Stimulated activated naive CD8-positive, alpha-beta T cell treated with anti-CD3 and anti-CD28 coated beads, Interleukin-15, Interleukin-2, amounts not matched to agents 100 ng/mL and 50 ng/mL, for 24 hours (primary cell): ENCODE measurements around the gene SPTBN5.

ENCODE experiments used
- H3K27ac Mint-ChIP-seq: one replicate; pipeline ENCODE4 v1.8.0; 2021; ENCODE audit warnings: mild to moderate bottlenecking, mixed read lengths
- H3K27me3 Mint-ChIP-seq: one replicate; pipeline ENCODE4 v1.8.0; 2021; ENCODE audit warnings: mixed read lengths
- H3K36me3 Mint-ChIP-seq: one replicate; pipeline ENCODE4 v1.8.0; 2021; ENCODE audit warnings: low read depth, mixed read lengths
- H3K4me1 Mint-ChIP-seq: one replicate; pipeline ENCODE4 v1.8.0; 2021; ENCODE audit warnings: low read depth, mixed read lengths
- H3K4me3 Mint-ChIP-seq: one replicate; pipeline ENCODE4 v1.8.0; 2021; ENCODE audit warnings: mild to moderate bottlenecking, mixed read lengths
- H3K9me3 Mint-ChIP-seq: one replicate; pipeline ENCODE4 v1.8.0; 2021; ENCODE audit warnings: mixed read lengths

Gene SPTBN5

GRCh38 chr15:41930867-41931222 lies 37.0 kb upstream of the SPTBN5 start:
- H3K27me3 Mint-ChIP-seq, result no peaks in the 10 kb centered on the region
- H3K27ac Mint-ChIP-seq, result no peak overlapping the region
- H3K9me3 Mint-ChIP-seq, result no peaks in the 10 kb centered on the region
- no peak overlapping the region for H3K4me3 Mint-ChIP-seq
- H3K4me1 Mint-ChIP-seq, result peaks cover 79% of the 10 kb centered on the region
- peaks cover 3% of the 10 kb centered on the region for H3K36me3 Mint-ChIP-seq

DNA sequence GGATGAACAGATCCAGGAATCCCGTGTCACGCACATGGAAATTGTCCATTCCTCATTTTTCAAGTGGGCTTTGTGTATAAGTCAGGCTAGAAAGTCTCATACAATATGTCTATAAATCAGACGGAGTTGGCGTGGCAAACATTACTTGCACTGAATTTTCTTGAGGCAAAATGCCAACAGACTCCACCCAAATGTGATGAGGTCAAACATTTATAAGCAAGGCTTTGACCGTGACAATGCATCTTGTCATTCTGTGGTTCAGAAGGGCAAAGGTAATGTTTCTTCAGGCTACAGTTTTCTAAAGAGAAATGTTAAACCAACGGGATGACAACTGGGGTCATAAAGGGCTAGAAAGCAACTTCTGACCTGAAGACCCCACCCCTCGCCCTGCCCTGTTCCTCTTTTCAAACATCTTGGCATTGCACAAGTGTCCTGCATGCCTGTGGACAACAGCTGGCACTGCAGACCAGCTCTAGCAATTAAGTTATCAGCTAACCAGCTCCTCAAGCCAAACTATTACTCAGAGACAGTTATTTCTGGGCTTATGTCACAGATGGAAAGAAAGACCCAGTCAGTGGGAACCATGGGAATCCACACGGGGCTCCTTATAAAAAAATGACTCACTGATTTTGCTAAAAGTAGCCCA lies 36.5 kb upstream of the SPTBN5 start:
- H3K9me3 Mint-ChIP-seq, result no peaks in the 10 kb centered on the region
- H3K4me1 Mint-ChIP-seq, result peaks cover 74% of the 10 kb centered on the region
- H3K4me3 Mint-ChIP-seq, result no peak overlapping the region
- H3K27ac Mint-ChIP-seq, result no peak overlapping the region
- no peaks in the 10 kb centered on the region for H3K36me3 Mint-ChIP-seq
- H3K27me3 Mint-ChIP-seq, result no peaks in the 10 kb centered on the region

- no peaks in the 10 kb centered on the region for H3K27me3 Mint-ChIP-seq
- no peaks in the 10 kb centered on the region for H3K9me3 Mint-ChIP-seq
- H3K4me3 Mint-ChIP-seq, result no peak overlapping the region
- peaks cover 60% of the 10 kb centered on the region for H3K4me1 Mint-ChIP-seq
- peaks cover 8% of the 10 kb centered on the region for H3K36me3 Mint-ChIP-seq
- peak overlapping the region; percentile 51 for H3K27ac Mint-ChIP-seq
Measured at GRCh38 chr15:41928637-41929620, 35.1 kb upstream of the SPTBN5 start.

DNA sequence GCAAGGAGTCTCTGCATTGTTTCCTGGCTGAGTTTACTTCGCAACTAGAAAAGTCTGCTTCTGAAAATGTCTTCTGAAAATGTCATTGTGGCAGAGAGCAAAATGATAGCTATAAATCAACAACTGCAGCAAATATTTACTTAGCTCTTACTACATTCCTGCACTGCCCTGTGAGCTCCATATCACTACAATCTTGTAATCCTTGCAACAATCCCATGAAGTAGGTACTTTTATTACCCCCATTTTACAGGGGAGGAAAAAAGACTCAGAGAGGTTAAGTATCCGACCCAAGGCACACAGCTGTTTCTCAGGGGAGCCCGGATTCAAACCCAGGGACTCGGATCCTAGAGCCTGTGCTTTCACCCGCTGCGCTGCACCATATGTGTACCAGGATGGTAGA lies 34.2 kb upstream of the SPTBN5 start:
- no peaks in the 10 kb centered on the region for H3K9me3 Mint-ChIP-seq
- H3K27ac Mint-ChIP-seq, result no peak overlapping the region
- H3K36me3 Mint-ChIP-seq, result peaks cover 8% of the 10 kb centered on the region
- H3K4me3 Mint-ChIP-seq, result no peak overlapping the region
- peaks cover 52% of the 10 kb centered on the region for H3K4me1 Mint-ChIP-seq
- no peaks in the 10 kb centered on the region for H3K27me3 Mint-ChIP-seq

GRCh38 chr15:41927536-41927935 lies 33.7 kb upstream of the SPTBN5 start:
- peaks cover 14% of the 10 kb centered on the region for H3K36me3 Mint-ChIP-seq
- H3K4me3 Mint-ChIP-seq, result no peak overlapping the region
- no peaks in the 10 kb centered on the region for H3K27me3 Mint-ChIP-seq
- H3K27ac Mint-ChIP-seq, result no peak overlapping the region
- no peaks in the 10 kb centered on the region for H3K9me3 Mint-ChIP-seq
- H3K4me1 Mint-ChIP-seq, result peaks cover 50% of the 10 kb centered on the region

- Mint-ChIP-seq H3K27me3 (no peaks in the 10 kb centered on the region), H3K4me3 (no peak overlapping the region), H3K9me3 (no peaks in the 10 kb centered on the region), H3K36me3 (peaks cover 23% of the 10 kb centered on the region), H3K4me1 (peaks cover 47% of the 10 kb centered on the region), H3K27ac (no peak overlapping the region)
Measured at GRCh38 chr15:41926185-41927056, 32.6 kb upstream of the SPTBN5 start.

DNA sequence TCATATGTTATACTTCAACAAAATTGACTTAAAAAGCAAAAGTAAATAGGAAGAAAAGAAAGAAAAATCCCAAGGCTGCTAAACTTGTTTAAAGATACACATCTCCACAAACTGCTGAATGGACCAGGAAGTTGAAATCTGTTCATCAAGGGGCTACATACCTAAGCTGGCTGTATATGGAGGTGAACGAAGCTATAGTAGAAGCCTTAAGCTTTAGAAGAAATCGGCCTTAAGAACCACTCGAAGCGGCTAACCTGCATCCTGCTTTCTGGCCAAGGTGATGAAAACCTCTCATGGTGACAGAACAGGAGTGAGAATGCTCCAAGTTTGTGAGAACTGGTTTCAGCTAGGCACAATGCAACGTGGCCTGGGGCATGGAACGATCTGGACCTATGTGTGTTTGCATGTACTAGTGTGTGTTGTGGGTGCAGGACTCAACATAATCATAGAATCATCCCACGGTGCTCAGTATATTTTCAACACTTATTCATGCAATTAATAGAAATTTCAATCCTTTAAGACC lies 31.3 kb upstream of the SPTBN5 start:
- Mint-ChIP-seq H3K4me1 (peaks cover 39% of the 10 kb centered on the region), H3K4me3 (no peak overlapping the region), H3K36me3 (peaks cover 30% of the 10 kb centered on the region), H3K27me3 (no peaks in the 10 kb centered on the region), H3K27ac (no peak overlapping the region), H3K9me3 (no peaks in the 10 kb centered on the region)

DNA sequence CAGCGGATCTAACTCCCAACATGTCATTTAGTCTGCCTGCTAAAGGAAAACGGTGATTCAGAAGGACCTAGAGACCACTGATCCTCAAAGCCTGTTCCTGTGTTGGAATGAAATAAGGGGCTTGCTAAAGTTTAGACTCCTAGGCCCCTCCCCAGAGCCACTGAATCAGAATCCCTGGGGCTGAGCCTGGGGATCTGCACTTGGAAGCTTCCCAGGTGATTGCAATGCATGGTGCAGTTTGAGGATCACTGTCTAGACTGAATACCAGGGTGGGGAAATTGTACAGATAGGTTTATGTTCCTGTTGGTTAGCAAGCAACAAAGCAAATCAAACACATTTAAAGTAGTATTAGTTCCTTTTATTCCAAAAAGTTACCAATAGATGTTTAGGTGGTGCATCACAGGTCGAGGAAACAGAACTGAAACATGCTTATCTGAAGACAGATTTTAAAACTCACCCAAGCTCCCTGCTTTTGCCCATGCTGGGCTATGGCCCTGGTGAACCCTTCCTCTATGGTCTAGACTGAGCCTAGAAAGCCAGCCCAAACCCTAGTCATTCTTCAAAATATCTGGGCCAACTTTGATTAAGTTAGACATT lies 29.6 kb upstream of the SPTBN5 start:
- Mint-ChIP-seq H3K36me3 (peaks cover 35% of the 10 kb centered on the region), H3K27ac (no peak overlapping the region), H3K9me3 (no peaks in the 10 kb centered on the region), H3K4me3 (no peak overlapping the region), H3K27me3 (no peaks in the 10 kb centered on the region), H3K4me1 (peaks cover 22% of the 10 kb centered on the region)

GRCh38 chr15:41922353-41922752 lies 28.5 kb upstream of the SPTBN5 start:
- Mint-ChIP-seq H3K27ac (no peak overlapping the region), H3K36me3 (peaks cover 45% of the 10 kb centered on the region), H3K4me3 (no peak overlapping the region), H3K9me3 (no peaks in the 10 kb centered on the region), H3K4me1 (peaks cover 12% of the 10 kb centered on the region), H3K27me3 (no peaks in the 10 kb centered on the region)

DNA sequence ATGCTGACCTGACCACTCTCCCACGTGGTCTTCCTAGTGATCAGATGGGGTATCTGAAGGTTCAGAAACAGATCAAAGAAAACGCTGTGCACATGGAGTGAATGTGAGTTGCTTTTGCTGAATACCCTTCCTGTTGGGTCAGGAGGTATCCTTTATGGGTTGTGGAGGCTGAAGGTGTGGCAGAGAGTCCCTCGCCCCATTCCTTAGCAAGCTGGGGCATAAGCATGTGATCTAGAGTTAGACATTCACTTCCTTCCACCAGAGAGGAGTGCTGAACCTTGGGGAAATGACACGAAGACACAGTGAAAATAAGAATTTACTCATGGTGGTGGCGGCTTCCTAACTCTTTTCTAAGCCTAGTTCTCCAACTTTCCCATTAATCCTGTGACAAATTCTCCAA lies 27.8 kb upstream of the SPTBN5 start:
- Mint-ChIP-seq H3K9me3 (no peaks in the 10 kb centered on the region), H3K27ac (no peak overlapping the region), H3K4me1 (peaks cover 5% of the 10 kb centered on the region), H3K4me3 (no peak overlapping the region), H3K36me3 (peaks cover 45% of the 10 kb centered on the region), H3K27me3 (no peaks in the 10 kb centered on the region)

DNA sequence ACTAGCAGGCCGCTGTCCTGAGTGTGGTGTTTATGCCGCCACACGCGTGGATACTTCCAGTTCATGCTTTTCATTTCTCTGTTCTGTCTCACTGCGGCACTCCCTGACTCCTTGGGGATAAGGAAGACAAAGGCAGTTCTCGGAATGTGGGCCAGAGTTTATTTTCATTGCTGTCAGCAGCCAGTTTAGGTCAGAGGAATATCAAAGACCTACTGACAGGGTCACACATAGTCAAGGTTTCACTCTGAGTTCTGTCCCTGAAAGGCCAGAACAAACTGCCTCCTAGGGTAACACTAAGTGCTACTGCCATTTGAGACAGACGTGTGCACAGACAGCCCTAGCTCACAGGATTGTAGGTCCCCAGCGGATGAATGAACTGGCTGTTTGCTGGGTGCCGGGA lies 27.3 kb upstream of the SPTBN5 start:
- Mint-ChIP-seq H3K27me3 (no peaks in the 10 kb centered on the region), H3K4me3 (no peak overlapping the region), H3K36me3 (peaks cover 45% of the 10 kb centered on the region), H3K4me1 (peaks cover 5% of the 10 kb centered on the region), H3K9me3 (no peaks in the 10 kb centered on the region), H3K27ac (no peak overlapping the region)

DNA sequence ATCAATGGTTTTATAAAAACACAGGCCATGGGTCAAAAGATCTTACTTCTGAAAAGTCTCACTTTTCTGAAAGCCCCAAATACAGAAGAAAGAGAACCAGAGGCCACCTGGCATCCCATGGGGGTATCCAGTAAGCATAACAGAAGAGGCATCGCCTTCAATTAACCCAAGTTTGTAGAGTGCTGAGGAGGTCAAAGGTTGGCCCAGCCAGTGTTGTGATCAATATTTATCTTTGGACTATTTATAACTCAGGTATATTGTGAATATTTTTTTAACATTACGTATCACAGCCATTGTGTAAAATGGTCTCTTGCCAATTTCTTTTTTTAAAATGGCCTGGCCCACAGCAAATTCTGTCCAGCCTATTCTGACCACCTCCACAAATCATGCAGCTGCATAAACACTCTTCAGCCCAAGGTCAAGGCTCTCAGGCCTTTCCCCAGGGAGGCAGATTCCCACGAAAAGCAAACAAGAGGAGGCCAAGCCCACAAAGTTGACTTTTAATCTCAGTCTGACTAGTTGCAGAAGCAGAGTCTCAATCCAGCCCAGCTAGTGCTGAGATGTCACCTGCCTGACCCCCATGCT lies 26.2 kb upstream of the SPTBN5 start:
- Mint-ChIP-seq H3K27me3 (no peaks in the 10 kb centered on the region), H3K9me3 (no peaks in the 10 kb centered on the region), H3K36me3 (peaks cover 53% of the 10 kb centered on the region), H3K4me1 (peaks cover 15% of the 10 kb centered on the region), H3K4me3 (no peak overlapping the region), H3K27ac (no peak overlapping the region)

DNA sequence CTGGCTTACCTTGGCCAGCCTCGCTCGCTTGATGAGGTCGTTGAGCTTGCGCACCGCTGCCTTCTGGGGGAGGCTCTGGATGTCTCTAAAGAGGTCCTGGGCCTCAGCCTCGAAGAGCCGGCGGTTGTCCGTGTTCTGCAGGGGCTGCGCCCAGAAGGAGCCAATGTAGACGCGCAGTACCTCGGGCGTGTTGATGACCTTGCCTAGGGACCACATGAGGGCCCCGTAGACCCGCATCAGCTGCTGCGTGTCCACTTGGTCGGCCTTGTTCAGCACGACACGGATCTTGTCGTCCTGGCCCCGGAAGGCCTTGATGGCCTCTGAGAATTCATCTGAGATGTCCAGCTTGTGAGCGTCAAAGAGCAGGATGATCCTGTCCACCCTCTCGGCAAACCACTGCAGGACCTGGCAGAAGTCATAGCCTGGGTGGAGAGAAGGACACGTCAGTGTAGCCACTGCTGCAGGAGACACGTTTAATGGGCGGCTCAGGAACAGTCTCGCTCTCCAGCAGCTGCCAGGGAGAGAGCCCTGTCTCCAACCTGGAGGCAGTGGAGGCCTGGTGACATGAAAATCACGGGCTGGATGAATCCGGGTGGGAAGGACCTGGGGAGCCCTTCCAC lies 25.5 kb upstream of the SPTBN5 start:
- H3K9me3 Mint-ChIP-seq, result no peaks in the 10 kb centered on the region
- no peak overlapping the region for H3K27ac Mint-ChIP-seq
- peaks cover 49% of the 10 kb centered on the region for H3K36me3 Mint-ChIP-seq
- H3K27me3 Mint-ChIP-seq, result no peaks in the 10 kb centered on the region
- H3K4me1 Mint-ChIP-seq, result peaks cover 15% of the 10 kb centered on the region
- no peak overlapping the region for H3K4me3 Mint-ChIP-seq
